Stimulated activated naive B cell treated with anti-CD40 and anti-IgM and Interleukin-4, amounts not matched to agents 10 μg/mL and 1 μg/mL and 100 μg/mL, for 72 hours (primary cell): ENCODE results near the gene MYH14.
"Not testable (repeated sequence)": the region's sequence is repeated elsewhere in the genome, so short reads cannot be mapped to it uniquely, and the experiment has no call there.

Experiments used
- ATAC-seq, 2 donors: fragments of 150-1000 bp; cut with Tn5 transposase; replicated peaks; 2 replicates each; pipeline ENCODE4 v1.10.0; 2021; ENCODE audit warnings: moderate library complexity in 1 of 2
- DNase-seq: peaks from one replicate; pipeline ENCODE4 v3.0.0; 2021
- H3K27ac Mint-ChIP-seq: one replicate; pipeline ENCODE4 v1.8.0; 2022; ENCODE audit warnings: mild to moderate bottlenecking, mixed read lengths
- H3K27me3 Mint-ChIP-seq, 2 donors: one replicate each; pipeline ENCODE4 v1.8.0; 2022; ENCODE audit warnings: mixed read lengths in 2 of 2
- H3K36me3 Mint-ChIP-seq, 2 donors: one replicate each; pipeline ENCODE4 v1.8.0; 2022; ENCODE audit warnings: mixed read lengths in 2 of 2, mild to moderate bottlenecking in 1 of 2
- H3K4me1 Mint-ChIP-seq, 2 donors: one replicate each; pipeline ENCODE4 v1.8.0; 2022; ENCODE audit warnings: mixed read lengths in 2 of 2, mild to moderate bottlenecking in 1 of 2
- H3K4me3 Mint-ChIP-seq, 2 donors: one replicate each; pipeline ENCODE4 v1.8.0; 2022; ENCODE audit warnings: mild to moderate bottlenecking in 2 of 2, mixed read lengths in 2 of 2, moderate library complexity in 1 of 2
- H3K9me3 Mint-ChIP-seq, 2 donors: one replicate each; pipeline ENCODE4 v1.8.0; 2022; ENCODE audit warnings: mixed read lengths in 2 of 2, mild to moderate bottlenecking in 1 of 2

The MYH14 gene

GRCh38 chr19:50353487-50353880 lies 150.1 kb downstream of the MYH14 start:
- not testable (repeated sequence) for H3K27me3 Mint-ChIP-seq, H3K9me3 Mint-ChIP-seq, DNase-seq, H3K4me3 Mint-ChIP-seq, ATAC-seq, H3K27ac Mint-ChIP-seq, H3K36me3 Mint-ChIP-seq
- H3K4me1 Mint-ChIP-seq, result peaks cover 28 to 48% of the 10 kb centered on the region in 2 donors

- Mint-ChIP-seq H3K9me3 (peaks cover 3 to 8% of the 10 kb centered on the region in 2 donors), H3K27me3 (no peaks in the 10 kb centered on the region), H3K27ac (peak overlapping the region; percentile 99), H3K4me1 (peaks cover 42 to 47% of the 10 kb centered on the region in 2 donors), H3K4me3 (peak overlapping the region; percentile 91 to 93), H3K36me3 (peaks cover 13 to 33% of the 10 kb centered on the region in 2 donors)
- no peak for ATAC-seq
- no peak for DNase-seq
These were observed 153.3 kb downstream of the MYH14 start for GRCh38 chr19:50356691-50357177.

GRCh38 chr19:50357178-50358100 lies 154.0 kb downstream of the MYH14 start:
- peak; percentile 79 to 82 for ATAC-seq

GRCh38 chr19:50358483-50359327 lies 155.3 kb downstream of the MYH14 start:
- peaks cover 51 to 64% of the 10 kb centered on the region in 2 donors for H3K4me1 Mint-ChIP-seq
- H3K9me3 Mint-ChIP-seq, result peaks cover 3 to 8% of the 10 kb centered on the region in 2 donors
- no peaks in the 10 kb centered on the region for H3K27me3 Mint-ChIP-seq
- H3K4me3 Mint-ChIP-seq, result peak overlapping the region; percentile 91 to 93
- peaks cover 17 to 36% of the 10 kb centered on the region in 2 donors for H3K36me3 Mint-ChIP-seq
- ATAC-seq (peak; percentile 30 to 55), DNase-seq (peak; percentile 83)
- H3K27ac Mint-ChIP-seq, result peak overlapping the region; percentile 99

More at GRCh38 chr19:50357178-50358100, 154.0 kb downstream of the MYH14 start:
- Mint-ChIP-seq H3K4me1 (peaks cover 45 to 54% of the 10 kb centered on the region in 2 donors), H3K27ac (peak overlapping the region; percentile 99), H3K9me3 (peaks cover 3 to 8% of the 10 kb centered on the region in 2 donors), H3K27me3 (no peaks in the 10 kb centered on the region), H3K4me3 (peak overlapping the region; percentile 91 to 93), H3K36me3 (peaks cover 15 to 33% of the 10 kb centered on the region in 2 donors)
- DNase-seq, result peak; percentile 88

GRCh38 chr19:50359328-50359818 lies 156.0 kb downstream of the MYH14 start:
- no peak for ATAC-seq
- Mint-ChIP-seq H3K4me3 (peak overlapping the region; percentile 91 to 93), H3K27ac (peak overlapping the region; percentile 99), H3K4me1 (peaks cover 53 to 69% of the 10 kb centered on the region in 2 donors), H3K9me3 (peaks cover 3 to 8% of the 10 kb centered on the region in 2 donors), H3K27me3 (no peaks in the 10 kb centered on the region), H3K36me3 (peaks cover 17 to 36% of the 10 kb centered on the region in 2 donors)
- DNase-seq, result no peak
